OCI-LY7 (cell line): Measurements from ENCODE around the gene LTN1. TPM values are rescaled to one million over a fixed set of nuclear protein-coding genes. Genes with fewer than 3 reads are reported as not detected.

Experiments
- Bru-seq: library from RNA; stranded (reverse); fragments of 400-500 nt; gene quantifications from one replicate; lab custom pipeline; 2021; lab: Mats Ljungman, UMichigan
- BruChase-seq, 2 experiments: library from RNA; stranded (reverse); fragments of 400-500 nt; gene quantifications; one replicate each; lab custom pipeline; 2021; lab: Mats Ljungman, UMichigan
- BruUV-seq: library from RNA; stranded (reverse); fragments of 400-500 nt; replicated peaks from 2 replicates; lab custom pipeline; 2021; lab: Mats Ljungman, UMichigan
- CTCF ChIA-PET: fragments of 300-600 bp; sonication (Branson Sonifier 250); formaldehyde crosslinking; loops from one replicate; lab custom pipeline; 2022; ENCODE audit warnings: antibody characterized with exemption; ENCODE audit not compliant: unreplicated experiment; lab: Charles Lee
- POLR2A ChIA-PET: fragments of 300-600 bp; sonication (Branson Sonifier 250); formaldehyde crosslinking; loops from one replicate; lab custom pipeline; 2022; ENCODE audit warnings: antibody characterized with exemption; lab: Charles Lee
- DNase-seq: peaks from one replicate; pipeline ENCODE4 v3.0.0-alpha.2; 2015; ENCODE audit warnings: low spot score
- H2AFZ ChIP-seq: fragments of 200-600 bp; sonication (generic), shearing (Covaris generic); 2 replicates; pipeline ENCODE4 v1.6.1; 2014; ENCODE audit warnings: mild to moderate bottlenecking, antibody characterized with exemption, low read length, moderate library complexity
- H3K27ac ChIP-seq: fragments of 200-600 bp; sonication (generic); 2 replicates; pipeline ENCODE4 v1.5.1; 2014; ENCODE audit warnings: mixed run types, low read depth, mild to moderate bottlenecking, moderate library complexity, low read length, inconsistent platforms; ENCODE audit not compliant: poor library complexity, severe bottlenecking
- H3K36me3 ChIP-seq: fragments of 200-600 bp; sonication (generic); 2 replicates; pipeline ENCODE4 v1.6.1; 2014; ENCODE audit warnings: mild to moderate bottlenecking, antibody characterized with exemption, low read length, moderate library complexity, mixed read lengths; ENCODE audit not compliant: insufficient read depth
- H3K4me1 ChIP-seq: fragments of 200-600 bp; sonication (generic); 2 replicates; pipeline ENCODE4 v1.5.1; 2014; ENCODE audit warnings: mild to moderate bottlenecking, low read length; ENCODE audit not compliant: insufficient read depth, poor library complexity, severe bottlenecking
- H3K4me2 ChIP-seq: fragments of 200-600 bp; sonication (generic); 2 replicates; pipeline ENCODE4 v1.6.1; 2014; ENCODE audit warnings: mild to moderate bottlenecking, low read length
- H3K4me3 ChIP-seq: fragments of 200-600 bp; sonication (generic); 2 replicates; pipeline ENCODE4 v1.5.1; 2014; ENCODE audit warnings: mild to moderate bottlenecking, low read depth, low read length; ENCODE audit not compliant: poor library complexity, severe bottlenecking
- H3K79me2 ChIP-seq: fragments of 200-600 bp; sonication (generic); 2 replicates; pipeline ENCODE4 v1.6.1; 2016; ENCODE audit warnings: low read depth, mild to moderate bottlenecking, low read length, moderate library complexity, mixed read lengths; ENCODE audit not compliant: insufficient read depth
- H3K9me2 ChIP-seq: fragments of 200-600 bp; sonication (generic); 2 replicates; pipeline ENCODE4 v1.6.1; 2016; ENCODE audit warnings: mild to moderate bottlenecking, low read length, mixed read lengths; ENCODE audit not compliant: insufficient read depth
- H3K9me3 ChIP-seq: fragments of 200-600 bp; sonication (generic); 2 replicates; pipeline ENCODE4 v1.6.1; 2014; ENCODE audit warnings: mild to moderate bottlenecking, mixed run types, low read length, mixed read lengths
- H4K20me1 ChIP-seq: fragments of 200-600 bp; sonication (generic); 2 replicates; pipeline ENCODE4 v1.6.1; 2014; ENCODE audit warnings: mild to moderate bottlenecking, antibody characterized with exemption, low read length, moderate library complexity, mixed read lengths; ENCODE audit not compliant: insufficient read depth
- EZH2phosphoT487 ChIP-seq: fragments of 200-600 bp; sonication (generic); IDR thresholded peaks from 2 replicates; pipeline ENCODE4 v1.6.1; 2018; ENCODE audit warnings: low read depth, borderline replicate concordance, mild to moderate bottlenecking, mixed run types, antibody characterized with exemption, low read length, moderate library complexity, mixed read lengths
- intact Hi-C: fragments of 100-400 bp; cut with micrococcal nuclease; formaldehyde crosslinking; loops from one replicate; pipeline ENCODE4 v1.10.0; 2022; ENCODE audit not compliant: unreplicated experiment
- long read RNA-seq: library from polyadenylated mRNA; stranded (forward); transcript quantifications from one replicate; pipeline ENCODE4 v2.0.0, GENCODE V29; 2022
- total RNA-seq, 2 experiments: library from RNA; depleted of rRNA in 1 of 2; stranded (reverse); fragments of >200 nt in 1 of 2; shearing (Covaris generic) in 1 of 2; gene quantifications; 2 replicates each; pipeline ENCODE4 v1.2.3, GENCODE V29; 2014 to 2022
- TF ChIP-seq, protein P1 (sequence below): fragments of 200-600 bp; sonication (generic); conservative IDR thresholded peaks from 2 replicates; pipeline ENCODE4 v1.5.1; 2014; ENCODE audit warnings: mild to moderate bottlenecking, antibody characterized with exemption, low read length, moderate library complexity, mixed read lengths

LTN1 gene
- total RNA-seq (2014; rRNA removed; shearing (Covaris generic)) (17.2 and 18.4 TPM in 2 replicates), total RNA-seq (2022) (30.1 and 32.6 TPM in 2 replicates), Bru-seq, nascent RNA (percentile 81 among the genes with signal in this experiment), BruChase-seq, experiment 1, labeled RNA remaining after a 6-hour chase (percentile 71 among the genes with signal in this experiment), BruChase-seq, experiment 2, labeled RNA remaining after a 2-hour chase (percentile 80 among the genes with signal in this experiment)
- long read RNA-seq, full-length matches to known transcripts, result 11 of 26 reads
- long read RNA-seq, partial matches to known transcripts, result 7 of 26 reads
- long read RNA-seq, other reads (novel, unspliced or antisense), result 8 of 26 reads

GRCh38 chr21:28992526-28993292 lies at the start of gene LTN1:
Gene LTN1 (minus strand): TSS chr21:28992877. CDS start chr21:28992805, 72 bp downstream.
- peaks cover 27% of the 10 kb centered on the region for H3K4me1 ChIP-seq
- H3K36me3 ChIP-seq, result no peaks in the 10 kb centered on the region
- ChIA-PET POLR2A (interaction anchor here (0.8 to 3.9 kb wide), 13 partner anchors 8 to 84 kb away, joined by 3 to 32 read pairs (median 5); partner anchors contain the start of genes RWDD2B and USP16), CTCF (interaction anchor here (1.8 kb wide), 1 partner anchor 10 kb away, joined by 7 read pairs; no protein-coding TSS in a partner anchor)
- H3K79me2 ChIP-seq, result peaks cover 40% of the 10 kb centered on the region
- TF ChIP-seq, protein P1, sequence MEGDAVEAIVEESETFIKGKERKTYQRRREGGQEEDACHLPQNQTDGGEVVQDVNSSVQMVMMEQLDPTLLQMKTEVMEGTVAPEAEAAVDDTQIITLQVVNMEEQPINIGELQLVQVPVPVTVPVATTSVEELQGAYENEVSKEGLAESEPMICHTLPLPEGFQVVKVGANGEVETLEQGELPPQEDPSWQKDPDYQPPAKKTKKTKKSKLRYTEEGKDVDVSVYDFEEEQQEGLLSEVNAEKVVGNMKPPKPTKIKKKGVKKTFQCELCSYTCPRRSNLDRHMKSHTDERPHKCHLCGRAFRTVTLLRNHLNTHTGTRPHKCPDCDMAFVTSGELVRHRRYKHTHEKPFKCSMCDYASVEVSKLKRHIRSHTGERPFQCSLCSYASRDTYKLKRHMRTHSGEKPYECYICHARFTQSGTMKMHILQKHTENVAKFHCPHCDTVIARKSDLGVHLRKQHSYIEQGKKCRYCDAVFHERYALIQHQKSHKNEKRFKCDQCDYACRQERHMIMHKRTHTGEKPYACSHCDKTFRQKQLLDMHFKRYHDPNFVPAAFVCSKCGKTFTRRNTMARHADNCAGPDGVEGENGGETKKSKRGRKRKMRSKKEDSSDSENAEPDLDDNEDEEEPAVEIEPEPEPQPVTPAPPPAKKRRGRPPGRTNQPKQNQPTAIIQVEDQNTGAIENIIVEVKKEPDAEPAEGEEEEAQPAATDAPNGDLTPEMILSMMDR, result no peak
- no peak for TF ChIP-seq EZH2phosphoT487
- intact Hi-C loops, result loop anchor here (1.0 to 10.0 kb wide), 4 partner anchors 10 to 302 kb away; partner anchors contain the start of genes BACH1, CCT8 and USP16
- no peaks in the 10 kb centered on the region for H3K9me3 ChIP-seq
- H3K4me3 ChIP-seq, result peak within 1 kb of the TSS; percentile 90
- H3K4me2 ChIP-seq, result peak within 1 kb of the TSS; percentile 89
- BruUV-seq, result no TSS peak
- H3K27ac ChIP-seq, result peak within 1 kb of the TSS; percentile 83
- DNase-seq, result peak; percentile 99
- no peaks in the 10 kb centered on the region; the same call in 1 of the 2 replicates for H4K20me1 ChIP-seq
- H2AFZ ChIP-seq, result peak within 1 kb of the TSS; percentile 76
- no peaks in the 10 kb centered on the region for H3K9me2 ChIP-seq

DNA sequence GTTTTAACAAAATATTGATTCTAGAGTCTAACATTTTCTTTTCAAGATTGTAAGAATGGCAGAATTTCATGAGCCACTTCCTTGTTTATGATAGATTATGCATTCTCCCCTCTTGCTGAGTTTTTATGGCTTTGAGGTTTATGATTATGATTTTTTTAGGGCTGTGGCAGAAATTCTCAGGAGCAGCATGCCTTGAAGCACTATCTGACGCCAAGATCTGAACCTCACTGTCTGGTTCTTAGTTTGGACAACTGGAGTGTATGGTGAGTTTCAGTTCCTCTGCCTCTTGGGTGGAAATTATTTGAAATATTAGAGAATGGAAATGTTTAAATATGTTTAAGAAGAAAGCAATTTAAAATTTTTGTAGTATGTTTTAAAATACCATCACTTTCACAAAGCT lies 42.0 kb upstream of the LTN1 start:
- BruUV-seq, result no TSS peak
- H3K9me2 ChIP-seq, result no peaks in the 10 kb centered on the region
- H2AFZ ChIP-seq, result no peak overlapping the region
- no peak overlapping the region for H3K27ac ChIP-seq
- H3K9me3 ChIP-seq, result no peaks in the 10 kb centered on the region
- no peaks in the 10 kb centered on the region for H4K20me1 ChIP-seq
- intact Hi-C loops, result no loop called here
- H3K4me2 ChIP-seq, result no peak overlapping the region
- TF ChIP-seq EZH2phosphoT487, result no peak
- TF ChIP-seq, protein P1, result no peak
- peaks cover 96% of the 10 kb centered on the region for H3K36me3 ChIP-seq
- no peak for DNase-seq
- no peak overlapping the region for H3K4me3 ChIP-seq
- no peaks in the 10 kb centered on the region for H3K4me1 ChIP-seq
- ChIA-PET POLR2A (interaction anchor here (0.7 kb wide), 1 partner anchor 13 kb away, joined by 3 read pairs; no protein-coding TSS in a partner anchor), CTCF (no interaction called here)
- H3K79me2 ChIP-seq, result 0 out of 2 replicates have a peak, but pooled peaks cover 3% of the 10 kb centered on the region
